B cell (primary cell): Measurements from ENCODE around the gene IER2.

ENCODE experiments used
- CTCF ChIP-seq: fragments of 200-600 bp; IDR thresholded peaks from one replicate; pipeline ENCODE4 v1.8.0; 2022; ENCODE audit warnings: antibody characterized with exemption, mild to moderate bottlenecking
- EZH2 ChIP-seq: IDR thresholded peaks from 2 replicates; pipeline ENCODE4 v1.6.1; 2012; ENCODE audit warnings: borderline replicate concordance, low read depth, mild to moderate bottlenecking, moderate library complexity, low read length; ENCODE audit not compliant: insufficient read depth, poor library complexity, severe bottlenecking

DNA sequence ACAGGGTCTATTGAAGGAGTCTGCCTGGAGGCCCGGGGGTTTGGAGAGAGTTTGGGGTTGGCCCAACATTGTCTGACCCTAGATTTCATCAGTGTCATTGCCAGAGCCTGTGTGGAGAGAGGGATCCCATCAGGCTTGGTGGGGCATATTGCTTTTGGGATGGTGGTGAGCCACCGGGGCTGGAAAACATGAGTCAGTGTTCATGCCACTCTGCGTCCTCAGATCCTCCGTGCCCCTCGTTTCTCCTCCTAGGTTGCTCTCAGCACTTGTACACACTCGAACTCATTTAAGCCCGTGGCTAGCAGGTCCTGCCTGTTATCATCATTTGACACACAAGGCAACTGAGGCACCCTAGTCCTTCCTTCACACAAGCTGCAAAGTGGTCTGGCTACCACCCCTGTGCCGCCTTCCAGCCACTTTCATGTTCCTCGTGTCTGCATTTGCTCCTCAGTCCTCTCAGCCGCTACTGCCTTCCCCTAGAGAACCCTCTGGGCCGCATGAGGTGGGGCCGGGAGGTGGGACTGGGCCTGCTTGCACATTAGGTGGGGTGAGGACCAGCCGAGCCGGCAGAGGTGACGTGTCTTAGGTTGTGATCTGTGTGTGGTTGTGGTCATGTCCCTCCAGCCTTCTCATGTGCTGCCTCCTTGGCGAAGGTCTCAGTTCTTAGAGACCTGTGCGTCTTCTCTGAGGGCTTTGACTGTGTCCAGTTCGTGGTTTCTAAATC lies 28.5 kb upstream of the IER2 start:
- TF ChIP-seq CTCF (no peak), EZH2 (no peak)
